ENCODE results near the gene RGP1.

DNA sequence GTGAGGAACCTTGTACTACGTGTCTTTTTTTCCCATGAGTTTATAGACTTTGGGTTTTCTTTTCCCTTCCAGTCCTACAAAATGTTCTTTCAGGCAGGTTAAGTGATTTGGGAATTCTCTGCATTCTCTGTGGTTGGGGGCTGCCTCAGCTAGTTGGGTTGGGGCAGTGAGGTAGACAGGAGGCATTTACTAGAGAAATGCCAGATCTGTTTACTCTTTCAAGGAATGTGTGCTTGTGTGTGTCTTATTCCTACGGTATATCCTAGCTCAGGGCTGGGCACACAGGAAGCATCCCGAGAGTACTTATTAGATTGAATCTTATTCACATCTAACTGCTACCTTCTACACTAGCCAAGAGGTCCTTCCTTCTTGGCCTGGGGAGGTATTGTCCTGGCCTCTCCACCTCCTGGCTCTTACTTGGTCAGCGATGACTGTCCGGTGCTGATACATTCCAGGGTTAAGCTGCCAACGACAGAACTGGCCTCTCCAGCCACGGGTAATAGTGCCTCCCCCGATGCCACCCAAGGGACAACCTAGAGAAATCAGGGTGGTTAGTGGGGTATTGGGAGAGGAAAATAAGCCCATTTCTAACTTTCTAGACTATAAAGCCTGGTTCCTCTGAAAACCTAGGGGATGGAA lies 5.1 kb upstream of the RGP1 start:
- TF ChIP-seq CTCF (IDR thresholded peaks at IDR 0.05) = no peak
- TF ChIP-seq POLR2A (IDR thresholded peaks at IDR 0.05) = no peak
